ENCODE data around the gene GPC3. TPM values are rescaled to one million over a fixed set of nuclear protein-coding genes. Genes with fewer than 3 reads are reported as not detected.

The GPC3 gene
- total RNA-seq, 4 donors from 2014 or later = 8.4 to 28.2 (median 20.4) TPM

DNA sequence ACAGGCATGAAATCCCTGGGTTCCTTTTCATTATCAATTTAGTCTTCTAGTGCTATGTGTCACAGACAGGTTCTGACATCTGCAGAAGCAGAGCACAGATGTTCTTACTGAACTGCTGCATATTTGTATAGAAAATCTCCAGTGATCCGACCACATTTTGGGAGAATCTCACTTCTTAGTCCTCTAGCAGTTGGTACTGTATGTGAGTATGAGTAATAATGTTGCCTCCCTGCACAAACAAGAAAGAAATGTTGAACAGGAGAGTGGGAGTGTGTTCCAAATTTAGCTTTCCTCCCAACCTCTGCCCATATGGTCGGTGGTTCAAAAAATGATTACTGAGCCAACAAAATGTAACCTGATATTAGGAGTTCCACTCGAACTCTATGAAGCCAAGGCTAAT, 404.8 kb downstream of the GPC3 start:
- Histone ChIP-seq H3K27ac (no peak overlapping the region), H3K27me3 (no peaks in the 10 kb centered on the region), H3K9me3 (no peaks in the 10 kb centered on the region), H3K4me1 (no peaks in the 10 kb centered on the region), H3K36me3 (no peaks in the 10 kb centered on the region), H3K4me3 (replicated peaks in 1 of 3) (no peak overlapping the region)
- intact Hi-C loops (cut with DNase I) = no loop called here
- no peak for DNase-seq
- no peak for TF ChIP-seq POLR2A (IDR thresholded peaks at IDR 0.05)
- TF ChIP-seq, protein P1, sequence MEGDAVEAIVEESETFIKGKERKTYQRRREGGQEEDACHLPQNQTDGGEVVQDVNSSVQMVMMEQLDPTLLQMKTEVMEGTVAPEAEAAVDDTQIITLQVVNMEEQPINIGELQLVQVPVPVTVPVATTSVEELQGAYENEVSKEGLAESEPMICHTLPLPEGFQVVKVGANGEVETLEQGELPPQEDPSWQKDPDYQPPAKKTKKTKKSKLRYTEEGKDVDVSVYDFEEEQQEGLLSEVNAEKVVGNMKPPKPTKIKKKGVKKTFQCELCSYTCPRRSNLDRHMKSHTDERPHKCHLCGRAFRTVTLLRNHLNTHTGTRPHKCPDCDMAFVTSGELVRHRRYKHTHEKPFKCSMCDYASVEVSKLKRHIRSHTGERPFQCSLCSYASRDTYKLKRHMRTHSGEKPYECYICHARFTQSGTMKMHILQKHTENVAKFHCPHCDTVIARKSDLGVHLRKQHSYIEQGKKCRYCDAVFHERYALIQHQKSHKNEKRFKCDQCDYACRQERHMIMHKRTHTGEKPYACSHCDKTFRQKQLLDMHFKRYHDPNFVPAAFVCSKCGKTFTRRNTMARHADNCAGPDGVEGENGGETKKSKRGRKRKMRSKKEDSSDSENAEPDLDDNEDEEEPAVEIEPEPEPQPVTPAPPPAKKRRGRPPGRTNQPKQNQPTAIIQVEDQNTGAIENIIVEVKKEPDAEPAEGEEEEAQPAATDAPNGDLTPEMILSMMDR (IDR thresholded peaks at IDR 0.05) = no peak
- 73 to 77% methylated on average over 3 of the region's 3 CpGs for WGBS, 2 donors

DNA sequence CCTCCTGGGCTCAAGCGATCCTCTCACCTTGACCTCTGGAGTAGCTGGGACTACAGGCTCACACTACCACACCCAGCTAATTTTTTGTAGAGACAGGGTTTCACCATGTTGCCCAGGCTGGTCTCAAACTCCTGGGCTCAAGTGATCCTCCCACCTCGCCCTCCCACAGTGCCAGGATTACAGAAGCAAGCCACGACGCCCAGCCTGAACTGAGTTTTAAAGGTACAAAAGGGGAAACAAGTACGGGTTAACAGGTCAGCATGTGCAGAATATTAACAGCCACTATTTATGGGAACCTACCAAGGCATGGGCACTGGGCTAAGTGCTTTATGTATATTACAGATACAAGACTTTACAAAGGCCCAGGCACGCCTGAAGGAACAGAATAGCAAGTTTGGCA, 405.8 kb downstream of the GPC3 start:
- Histone ChIP-seq H3K27me3 (no peaks in the 10 kb centered on the region), H3K36me3 (no peaks in the 10 kb centered on the region), H3K4me1 (no peaks in the 10 kb centered on the region), H3K4me3 (replicated peaks in 1 of 3) (no peak overlapping the region), H3K9me3 (no peaks in the 10 kb centered on the region), H3K27ac (no peak overlapping the region)
- intact Hi-C loops (cut with DNase I) = no loop called here
- WGBS, 2 donors = 93% methylated on average over 5 to 6 of the region's 6 CpGs
- DNase-seq = no peak
- TF ChIP-seq, protein P1 (IDR thresholded peaks at IDR 0.05) = no peak
- no peak for TF ChIP-seq POLR2A (IDR thresholded peaks at IDR 0.05)

DNA sequence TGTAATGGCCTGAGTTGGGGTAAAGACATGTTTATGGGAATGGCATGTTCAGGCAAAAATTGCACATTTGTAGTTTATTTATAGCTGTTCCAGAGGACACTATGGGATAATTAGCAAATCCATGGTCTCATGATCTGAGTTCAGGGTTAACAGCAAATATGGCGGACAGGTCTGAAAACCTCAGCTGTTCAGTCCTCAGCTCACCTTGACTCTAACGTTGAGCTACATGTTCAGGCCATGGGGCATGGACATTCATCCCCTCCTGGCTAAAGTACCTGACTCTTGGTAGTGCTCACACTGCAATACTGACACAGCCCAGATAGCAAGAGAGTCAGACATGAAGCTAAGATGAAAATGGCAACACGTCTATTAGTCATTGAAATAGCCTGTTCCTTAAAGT, 408.5 kb downstream of the GPC3 start:
- H3K27ac ChIP-seq = no peak overlapping the region
- no peak overlapping the region for H3K4me3 ChIP-seq (replicated peaks in 1 of 3)
- no peaks in the 10 kb centered on the region for H3K9me3 ChIP-seq
- intact Hi-C loops (cut with DNase I) = no loop called here
- H3K27me3 ChIP-seq = no peaks in the 10 kb centered on the region
- DNase-seq = no peak
- H3K36me3 ChIP-seq = no peaks in the 10 kb centered on the region
- TF ChIP-seq POLR2A (IDR thresholded peaks at IDR 0.05) = no peak
- TF ChIP-seq, protein P1 (IDR thresholded peaks at IDR 0.05) = no peak
- H3K4me1 ChIP-seq = no peaks in the 10 kb centered on the region
- WGBS, 2 donors = 90 to 100% methylated on average over 2 to 3 of the region's 3 CpGs

DNA sequence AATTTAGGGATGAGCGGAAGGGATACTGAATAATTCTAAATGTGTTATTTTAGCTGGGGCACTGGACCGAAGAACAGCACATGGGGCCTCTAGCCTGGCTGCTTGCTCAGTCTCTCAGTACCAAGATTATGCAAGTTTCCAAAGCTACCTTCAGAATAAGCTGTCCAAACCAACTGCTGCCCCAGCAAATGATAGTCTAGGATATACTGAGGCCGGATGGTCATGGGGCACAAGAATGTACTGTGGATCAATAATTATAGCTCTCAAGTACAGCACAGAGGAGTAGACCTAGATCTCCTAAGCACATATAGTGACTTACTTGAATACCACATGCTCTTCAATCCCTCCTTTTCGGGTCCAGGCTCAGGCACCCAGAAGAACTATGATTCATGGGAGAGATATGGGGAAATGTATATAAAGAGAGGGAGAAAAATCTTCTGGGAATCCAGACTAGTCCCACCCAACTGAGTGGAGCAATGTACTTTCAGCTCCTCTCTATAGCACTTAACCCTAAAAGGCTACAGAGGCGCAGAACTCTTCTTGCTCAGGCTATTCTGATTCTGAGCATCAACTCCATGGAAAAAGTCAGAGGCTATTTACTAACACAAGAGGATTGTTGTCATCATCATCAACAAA, 409.8 kb downstream of the GPC3 start:
- H3K9me3 ChIP-seq = no peaks in the 10 kb centered on the region
- H3K27ac ChIP-seq = no peak overlapping the region
- no peaks in the 10 kb centered on the region for H3K36me3 ChIP-seq
- no peaks in the 10 kb centered on the region for H3K4me1 ChIP-seq
- no peak for DNase-seq
- intact Hi-C loops (cut with DNase I) = no loop called here
- H3K27me3 ChIP-seq = no peaks in the 10 kb centered on the region
- 67 to 76% methylated on average over 5 of the region's 5 CpGs for WGBS, 2 donors
- TF ChIP-seq POLR2A (IDR thresholded peaks at IDR 0.05) = no peak
- TF ChIP-seq, protein P1 (IDR thresholded peaks at IDR 0.05) = no peak
- no peak overlapping the region for H3K4me3 ChIP-seq (replicated peaks in 1 of 3)

DNA sequence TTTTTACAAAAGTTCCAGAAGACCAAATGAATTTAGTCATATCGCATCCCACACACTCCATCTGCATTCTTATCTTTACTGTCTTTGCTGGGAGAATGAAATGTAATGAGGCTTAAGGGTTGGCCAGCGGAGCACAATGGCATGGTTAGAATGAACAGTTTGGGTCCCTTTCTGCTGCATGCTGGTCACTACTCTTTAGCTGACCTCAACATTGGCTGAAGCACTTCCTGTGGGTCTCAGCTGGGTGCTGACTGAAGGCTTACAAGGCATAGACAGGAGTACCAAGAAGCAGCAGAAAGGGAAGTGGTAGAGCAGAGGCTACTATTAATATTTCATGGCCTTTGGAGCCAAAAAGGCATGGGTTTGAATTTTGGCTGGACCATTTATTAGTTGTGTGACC, 410.7 kb downstream of the GPC3 start:
- Histone ChIP-seq H3K4me1 (no peaks in the 10 kb centered on the region), H3K4me3 (replicated peaks in 1 of 3) (no peak overlapping the region), H3K9me3 (no peaks in the 10 kb centered on the region), H3K27me3 (no peaks in the 10 kb centered on the region), H3K27ac (no peak overlapping the region), H3K36me3 (no peaks in the 10 kb centered on the region)
- 79 to 96% methylated on average over 2 of the region's 2 CpGs for WGBS, 2 donors
- no peak for DNase-seq
- no peak for TF ChIP-seq POLR2A (IDR thresholded peaks at IDR 0.05)
- TF ChIP-seq, protein P1 (IDR thresholded peaks at IDR 0.05) = no peak
- intact Hi-C loops (cut with DNase I) = no loop called here

All from thyroid gland (tissue), 4 donors.